ENCODE data around the gene ITPK1. TPM values are rescaled to one million over a fixed set of nuclear protein-coding genes. Genes with fewer than 3 reads are reported as not detected.
"Not testable (repeated sequence)": the region's sequence is repeated elsewhere in the genome, so short reads cannot be mapped to it uniquely, and the experiment has no call there.

ITPK1 gene
- total RNA-seq, 1 experiment from 2014 or later: 133 TPM

- no TSS peak for BruUV-seq (replicated peaks)
- no peak for DNase-seq (ENCODE audit: unreplicated experiment)
- Mint-ChIP-seq H3K9me3 (ENCODE audit: unreplicated experiment) (no peaks in the 10 kb centered on the region), H3K27ac (ENCODE audit: low read depth, unreplicated experiment) (peak overlapping the region; percentile 54), H3K4me1 (ENCODE audit: insufficient read depth, unreplicated experiment) (peaks cover 22% of the 10 kb centered on the region), H3K27me3 (ENCODE audit: insufficient read depth, unreplicated experiment) (no peaks in the 10 kb centered on the region), H3K4me3 (ENCODE audit: unreplicated experiment) (no peak overlapping the region), H3K36me3 (ENCODE audit: insufficient read depth, unreplicated experiment) (peaks cover 5% of the 10 kb centered on the region)
- POLR2A ChIA-PET: interaction anchor here (1.1 to 10.6 kb wide), 2 partner anchors 21 to 57 kb away, joined by 3 to 117 read pairs; partner anchors contain the start of gene ITPK1
- no peak for TF ChIP-seq CTCF (IDR thresholded peaks at IDR 0.05; ENCODE audit: unreplicated experiment)
- intact Hi-C loops (cut with micrococcal nuclease): no loop called here
- CTCF ChIA-PET: interaction anchor here (0.6 to 19.4 kb wide), 3 partner anchors 21 to 940 kb away, joined by 3 to 336 read pairs (median 4); partner anchors contain the start of gene ITPK1
Measured at GRCh38 chr14:93136009-93136408, 20.3 kb upstream of the ITPK1 start.

- ChIA-PET CTCF (interaction anchor here (0.7 to 19.4 kb wide), 4 partner anchors 20 to 163 kb away, joined by 3 to 336 read pairs (median 3); partner anchors contain the start of gene ITPK1), POLR2A (interaction anchor here (0.7 to 10.6 kb wide), 3 partner anchors 21 to 57 kb away, joined by 3 to 117 read pairs (median 3); partner anchors contain the start of gene ITPK1)
- intact Hi-C loops (cut with micrococcal nuclease): loop anchor here (1.0 kb wide), 1 partner anchor 162 kb away; no protein-coding TSS in a partner anchor
- H3K4me3 Mint-ChIP-seq (ENCODE audit: unreplicated experiment): peak overlapping the region; percentile 40
- H3K4me1 Mint-ChIP-seq (ENCODE audit: insufficient read depth, unreplicated experiment): peaks cover 24% of the 10 kb centered on the region
- no peaks in the 10 kb centered on the region for H3K27me3 Mint-ChIP-seq (ENCODE audit: insufficient read depth, unreplicated experiment)
- peak overlapping the region; percentile 54 for H3K27ac Mint-ChIP-seq (ENCODE audit: low read depth, unreplicated experiment)
- H3K9me3 Mint-ChIP-seq (ENCODE audit: unreplicated experiment): no peaks in the 10 kb centered on the region
- no peak for TF ChIP-seq CTCF (IDR thresholded peaks at IDR 0.05; ENCODE audit: unreplicated experiment)
- peak; percentile 88 for DNase-seq (ENCODE audit: unreplicated experiment)
- peaks cover 5% of the 10 kb centered on the region for H3K36me3 Mint-ChIP-seq (ENCODE audit: insufficient read depth, unreplicated experiment)
- no TSS peak for BruUV-seq (replicated peaks)
Measured at GRCh38 chr14:93135399-93135798, 19.7 kb upstream of the ITPK1 start.

- TF ChIP-seq CTCF (IDR thresholded peaks at IDR 0.05; ENCODE audit: unreplicated experiment): no peak
- Mint-ChIP-seq H3K27me3 (ENCODE audit: insufficient read depth, unreplicated experiment) (no peaks in the 10 kb centered on the region), H3K4me1 (ENCODE audit: insufficient read depth, unreplicated experiment) (peaks cover 22% of the 10 kb centered on the region), H3K4me3 (ENCODE audit: unreplicated experiment) (no peak overlapping the region), H3K27ac (ENCODE audit: low read depth, unreplicated experiment) (peak overlapping the region; percentile 51), H3K9me3 (ENCODE audit: unreplicated experiment) (no peaks in the 10 kb centered on the region), H3K36me3 (ENCODE audit: insufficient read depth, unreplicated experiment) (peaks cover 5% of the 10 kb centered on the region)
- peak; percentile 95 for DNase-seq (ENCODE audit: unreplicated experiment)
- no TSS peak for BruUV-seq (replicated peaks)
- CTCF ChIA-PET: interaction anchor here (0.6 to 19.4 kb wide), 8 partner anchors 18 to 870 kb away, joined by 3 to 336 read pairs (median 4); partner anchors contain the start of gene ITPK1
- POLR2A ChIA-PET: interaction anchor here (0.6 to 10.6 kb wide), 7 partner anchors 8 to 181 kb away, joined by 3 to 117 read pairs (median 3); partner anchors contain the start of genes GON7, ITPK1, LYSET and UBR7
- intact Hi-C loops (cut with micrococcal nuclease): loop anchor here (1.0 kb wide), 1 partner anchor 17 kb away; no protein-coding TSS in a partner anchor
Measured at GRCh38 chr14:93133464-93133863, 17.7 kb upstream of the ITPK1 start.

- intact Hi-C loops (cut with micrococcal nuclease): loop anchor here (1.0 kb wide), 1 partner anchor 16 kb away; no protein-coding TSS in a partner anchor
- no peak overlapping the region for H3K4me3 Mint-ChIP-seq (ENCODE audit: unreplicated experiment)
- peaks cover 16% of the 10 kb centered on the region for H3K4me1 Mint-ChIP-seq (ENCODE audit: insufficient read depth, unreplicated experiment)
- H3K27me3 Mint-ChIP-seq (ENCODE audit: insufficient read depth, unreplicated experiment): no peaks in the 10 kb centered on the region
- TF ChIP-seq CTCF (IDR thresholded peaks at IDR 0.05; ENCODE audit: unreplicated experiment): peak; percentile 19
- peaks cover 5% of the 10 kb centered on the region for H3K36me3 Mint-ChIP-seq (ENCODE audit: insufficient read depth, unreplicated experiment)
- DNase-seq (ENCODE audit: unreplicated experiment): peak; percentile 54
- ChIA-PET POLR2A (interaction anchor here (10.6 kb wide), 1 partner anchor 18 kb away, joined by 117 read pairs; the partner anchor contains the start of gene ITPK1), CTCF (interaction anchor here (0.6 to 19.4 kb wide), 10 partner anchors 9 to 459 kb away, joined by 3 to 336 read pairs (median 5); partner anchors contain the start of gene ITPK1)
- no peaks in the 10 kb centered on the region for H3K9me3 Mint-ChIP-seq (ENCODE audit: unreplicated experiment)
- no TSS peak for BruUV-seq (replicated peaks)
- H3K27ac Mint-ChIP-seq (ENCODE audit: low read depth, unreplicated experiment): peak overlapping the region; percentile 75
Measured at GRCh38 chr14:93132472-93133065, 16.8 kb upstream of the ITPK1 start.

- BruUV-seq (replicated peaks); H3K4me3 Mint-ChIP-seq (ENCODE audit: unreplicated experiment); H3K27me3 Mint-ChIP-seq (ENCODE audit: insufficient read depth, unreplicated experiment); H3K9me3 Mint-ChIP-seq (ENCODE audit: unreplicated experiment); intact Hi-C loops (cut with micrococcal nuclease); H3K27ac Mint-ChIP-seq (ENCODE audit: low read depth, unreplicated experiment); H3K36me3 Mint-ChIP-seq (ENCODE audit: insufficient read depth, unreplicated experiment): not testable (repeated sequence)
- H3K4me1 Mint-ChIP-seq (ENCODE audit: insufficient read depth, unreplicated experiment): peaks cover 16% of the 10 kb centered on the region
- POLR2A ChIA-PET: interaction anchor here (0.7 to 10.6 kb wide), 4 partner anchors 17 to 165 kb away, joined by 3 to 117 read pairs (median 3); partner anchors contain the start of gene ITPK1
- CTCF ChIA-PET: interaction anchor here (0.6 to 19.4 kb wide), 5 partner anchors 8 to 230 kb away, joined by 3 to 336 read pairs (median 4); partner anchors contain the start of gene ITPK1
- DNase-seq (ENCODE audit: unreplicated experiment): peak; percentile 55
Measured at GRCh38 chr14:93131257-93131820, 15.6 kb upstream of the ITPK1 start.

Measured in MCF 10A (cell line).